Breast epithelium (tissue), 3 donors: ENCODE results near the gene TTBK2.

Experiments
- CTCF ChIP-seq, 3 donors: fragments of 450-650 bp; IDR thresholded peaks; one replicate each; pipeline ENCODE4 v1.5.1; 2016 to 2017; ENCODE audit warnings: antibody characterized with exemption in 3 of 3, mild to moderate bottlenecking in 3 of 3, moderate library complexity in 3 of 3
- POLR2A ChIP-seq: fragments of 450-650 bp; IDR thresholded peaks from one replicate; pipeline ENCODE4 v1.6.1; 2016; ENCODE audit warnings: antibody characterized with exemption, mild to moderate bottlenecking, moderate library complexity

DNA sequence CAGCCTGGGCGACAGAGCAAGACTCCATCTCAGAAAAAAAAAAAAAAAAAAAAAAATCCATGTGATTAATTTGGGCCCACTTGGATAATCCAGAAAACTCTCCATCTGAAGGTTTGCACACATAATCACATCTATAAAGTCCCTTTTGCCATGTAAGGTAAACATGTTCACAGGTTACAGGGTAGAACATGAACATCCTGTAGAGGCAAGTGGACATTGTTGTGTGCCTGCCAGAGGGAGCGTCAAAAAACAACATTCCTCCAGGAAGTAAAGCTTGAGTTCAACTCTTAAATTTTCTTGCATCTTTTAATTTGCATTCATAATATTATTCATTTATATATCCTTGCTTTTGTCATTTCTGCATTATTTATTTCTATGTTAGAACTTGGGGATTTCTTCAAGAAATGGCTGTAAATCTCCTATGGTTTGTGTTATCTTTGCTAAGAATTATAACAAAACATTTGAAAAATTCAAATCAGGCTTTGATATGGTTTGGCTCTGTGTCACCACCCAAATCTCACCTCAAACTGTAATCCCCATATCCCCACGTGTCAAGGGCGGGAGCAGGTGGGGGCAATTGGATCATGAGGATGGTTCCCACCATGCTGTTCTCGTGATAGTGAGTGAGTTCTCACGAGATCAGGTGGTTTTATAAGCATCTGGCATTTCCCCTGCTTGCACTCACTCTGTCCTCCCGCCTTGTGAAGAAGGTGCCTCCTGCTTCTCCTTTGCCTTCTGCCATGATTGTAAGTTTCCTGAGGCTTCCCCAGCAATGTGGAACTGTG is 11.3 kb upstream of the TTBK2 start:
- TF ChIP-seq CTCF (IDR thresholded peaks at IDR 0.05): no peak
- TF ChIP-seq POLR2A: no peak
